ENCODE measurements around the gene TTYH2. TPM values are rescaled to one million over a fixed set of nuclear protein-coding genes. Genes with fewer than 3 reads are reported as not detected.

The TTYH2 gene
- polyA plus RNA-seq, 3 donors, result 12.3 to 57.4 (median 18.7) TPM

DNA sequence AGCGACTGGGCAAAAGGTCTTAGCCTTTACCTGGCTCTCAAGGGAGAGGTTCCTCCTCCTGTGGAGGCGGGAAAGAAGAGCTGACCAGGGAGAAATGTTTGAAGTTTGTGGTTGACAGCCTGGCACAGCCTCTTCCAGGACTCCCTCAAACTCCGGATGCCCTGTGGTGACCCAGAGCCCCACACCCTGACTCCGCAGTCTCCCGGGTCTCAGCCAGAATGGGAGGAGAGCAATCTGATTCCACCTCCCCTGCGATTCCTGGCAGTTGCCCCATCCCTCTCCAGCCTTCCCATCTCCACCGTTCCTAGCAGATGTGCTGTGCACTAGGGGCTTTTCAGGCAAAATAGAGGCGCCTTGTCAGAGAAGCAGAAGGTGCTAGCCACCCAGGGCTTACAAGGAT, 55.2 kb downstream of the TTYH2 start:
- H3K27ac ChIP-seq (ENCODE audit: low read depth in 1 of 2, low read length in 2 of 2), result no peak overlapping the region
- Mint-ChIP-seq H3K4me1 (peaks cover 10% of the 10 kb centered on the region), H3K27ac (no peak overlapping the region), H3K27me3 (ENCODE audit: low read depth in 3 of 3) (peaks cover 16 to 32% (median 22%) of the 10 kb centered on the region in 3 donors), H3K36me3 (no peaks in the 10 kb centered on the region), H3K9me3 (peaks cover 5 to 10% (median 7%) of the 10 kb centered on the region in 7 donors), H3K4me3 (peak overlapping the region in 1 of 2 donors; percentile 27)
- no peak overlapping the region for H3K9ac ChIP-seq (ENCODE audit: insufficient read depth, low read length, poor library complexity, severe bottlenecking)
- TF ChIP-seq, protein P1, sequence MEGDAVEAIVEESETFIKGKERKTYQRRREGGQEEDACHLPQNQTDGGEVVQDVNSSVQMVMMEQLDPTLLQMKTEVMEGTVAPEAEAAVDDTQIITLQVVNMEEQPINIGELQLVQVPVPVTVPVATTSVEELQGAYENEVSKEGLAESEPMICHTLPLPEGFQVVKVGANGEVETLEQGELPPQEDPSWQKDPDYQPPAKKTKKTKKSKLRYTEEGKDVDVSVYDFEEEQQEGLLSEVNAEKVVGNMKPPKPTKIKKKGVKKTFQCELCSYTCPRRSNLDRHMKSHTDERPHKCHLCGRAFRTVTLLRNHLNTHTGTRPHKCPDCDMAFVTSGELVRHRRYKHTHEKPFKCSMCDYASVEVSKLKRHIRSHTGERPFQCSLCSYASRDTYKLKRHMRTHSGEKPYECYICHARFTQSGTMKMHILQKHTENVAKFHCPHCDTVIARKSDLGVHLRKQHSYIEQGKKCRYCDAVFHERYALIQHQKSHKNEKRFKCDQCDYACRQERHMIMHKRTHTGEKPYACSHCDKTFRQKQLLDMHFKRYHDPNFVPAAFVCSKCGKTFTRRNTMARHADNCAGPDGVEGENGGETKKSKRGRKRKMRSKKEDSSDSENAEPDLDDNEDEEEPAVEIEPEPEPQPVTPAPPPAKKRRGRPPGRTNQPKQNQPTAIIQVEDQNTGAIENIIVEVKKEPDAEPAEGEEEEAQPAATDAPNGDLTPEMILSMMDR (IDR thresholded peaks at IDR 0.05), result no peak
- no peak overlapping the region for H3K4me2 ChIP-seq (replicated peaks; ENCODE audit: extremely low read depth, low read length, poor library complexity, severe bottlenecking)
- peaks cover 0 to 3% of the 10 kb centered on the region in 2 donors for H3K9me3 ChIP-seq (replicated peaks in 1 of 2; ENCODE audit: control insufficient read depth in 1 of 2, insufficient read depth in 1 of 2, low read length in 2 of 2)
- no peak overlapping the region for H2AFZ ChIP-seq (ENCODE audit: insufficient read depth, low read depth, low read length, poor library complexity, severe bottlenecking)
- no peaks in the 10 kb centered on the region for H4K20me1 ChIP-seq (ENCODE audit: insufficient read depth, low read length)
- peaks cover 0 to 9% of the 10 kb centered on the region in 2 donors for H3K27me3 ChIP-seq (ENCODE audit: control insufficient read depth in 2 of 2, insufficient read depth in 2 of 2, low read length in 2 of 2)
- H3K4me1 ChIP-seq (ENCODE audit: control insufficient read depth in 1 of 2, insufficient read depth in 2 of 2, low read length in 2 of 2), result no peaks in the 10 kb centered on the region
- no peaks in the 10 kb centered on the region for H3K79me2 ChIP-seq (ENCODE audit: insufficient read depth, low read length)
- 37% methylated on average over 4 of the region's 8 CpGs for WGBS (ENCODE audit: insufficient coverage)
- no peak for DNase-seq
- intact Hi-C loops (cut with micrococcal nuclease), result no loop called here
- H3K4me3 ChIP-seq (replicated peaks in 1 of 3; ENCODE audit: low read depth in 2 of 3, low read length in 3 of 3), result no peak overlapping the region
- no peaks in the 10 kb centered on the region for H3K36me3 ChIP-seq (replicated peaks in 1 of 2; ENCODE audit: control insufficient read depth in 1 of 2, insufficient read depth in 2 of 2, low read length in 2 of 2)

DNA sequence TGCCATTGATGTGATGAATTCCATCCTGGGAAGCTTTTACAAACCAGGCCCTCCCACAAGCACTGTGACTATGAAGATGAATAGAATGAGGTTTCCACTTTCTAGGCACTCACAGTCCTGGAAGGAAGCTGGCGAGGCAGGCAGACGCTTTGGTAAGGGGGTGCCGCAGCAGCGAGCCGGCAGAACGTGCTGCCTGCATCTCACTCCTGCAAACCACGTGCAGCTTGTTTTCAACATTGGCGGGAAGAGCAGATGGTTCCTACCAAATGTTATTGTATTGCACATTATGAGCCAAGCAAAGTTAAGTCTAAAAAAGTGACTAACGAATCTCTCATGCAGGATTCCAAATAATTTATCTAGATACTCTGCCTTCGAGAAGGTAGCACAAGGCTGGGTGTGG, 57.0 kb downstream of the TTYH2 start:
- H3K27ac Mint-ChIP-seq, result no peak overlapping the region
- Histone ChIP-seq H3K27me3 (ENCODE audit: control insufficient read depth in 2 of 2, insufficient read depth in 2 of 2, low read length in 2 of 2) (peaks cover 3 to 22% of the 10 kb centered on the region in 2 donors), H3K4me2 (replicated peaks; ENCODE audit: extremely low read depth, low read length, poor library complexity, severe bottlenecking) (no peak overlapping the region), H3K79me2 (ENCODE audit: insufficient read depth, low read length) (no peaks in the 10 kb centered on the region), H3K9ac (ENCODE audit: insufficient read depth, low read length, poor library complexity, severe bottlenecking) (no peak overlapping the region), H3K36me3 (replicated peaks in 1 of 2; ENCODE audit: control insufficient read depth in 1 of 2, insufficient read depth in 2 of 2, low read length in 2 of 2) (no peaks in the 10 kb centered on the region), H3K4me1 (ENCODE audit: control insufficient read depth in 1 of 2, insufficient read depth in 2 of 2, low read length in 2 of 2) (peaks cover 14% of the 10 kb centered on the region in 2 donors), H4K20me1 (ENCODE audit: insufficient read depth, low read length) (no peaks in the 10 kb centered on the region), H3K9me3 (replicated peaks in 1 of 2; ENCODE audit: control insufficient read depth in 1 of 2, insufficient read depth in 1 of 2, low read length in 2 of 2) (peaks cover 0 to 3% of the 10 kb centered on the region in 2 donors), H2AFZ (ENCODE audit: insufficient read depth, low read depth, low read length, poor library complexity, severe bottlenecking) (no peak overlapping the region), H3K4me3 (replicated peaks in 1 of 3; ENCODE audit: low read depth in 2 of 3, low read length in 3 of 3) (no peak overlapping the region), H3K27ac (ENCODE audit: low read depth in 1 of 2, low read length in 2 of 2) (no peak overlapping the region)
- DNase-seq, result no peak
- no peaks in the 10 kb centered on the region for H3K36me3 Mint-ChIP-seq
- intact Hi-C loops (cut with micrococcal nuclease), result no loop called here
- H3K9me3 Mint-ChIP-seq, result peaks cover 5 to 10% (median 7%) of the 10 kb centered on the region in 7 donors
- H3K27me3 Mint-ChIP-seq (ENCODE audit: low read depth in 3 of 3), result peaks cover 25 to 46% (median 35%) of the 10 kb centered on the region in 3 donors
- no peak overlapping the region for H3K4me3 Mint-ChIP-seq
- 48% methylated on average over 7 of the region's 10 CpGs for WGBS (ENCODE audit: insufficient coverage)
- H3K4me1 Mint-ChIP-seq, result peaks cover 26% of the 10 kb centered on the region
- TF ChIP-seq, protein P1 (IDR thresholded peaks at IDR 0.05), result no peak
